Measurements from ENCODE around the gene SLC6A3.
"Not testable (repeated sequence)": the region's sequence is repeated elsewhere in the genome, so short reads cannot be mapped to it uniquely, and the experiment has no call there.

Gene SLC6A3

GRCh38 chr5:1476967-1477310, 31.7 kb upstream of the SLC6A3 start:
- DNase-seq = no peak

DNA sequence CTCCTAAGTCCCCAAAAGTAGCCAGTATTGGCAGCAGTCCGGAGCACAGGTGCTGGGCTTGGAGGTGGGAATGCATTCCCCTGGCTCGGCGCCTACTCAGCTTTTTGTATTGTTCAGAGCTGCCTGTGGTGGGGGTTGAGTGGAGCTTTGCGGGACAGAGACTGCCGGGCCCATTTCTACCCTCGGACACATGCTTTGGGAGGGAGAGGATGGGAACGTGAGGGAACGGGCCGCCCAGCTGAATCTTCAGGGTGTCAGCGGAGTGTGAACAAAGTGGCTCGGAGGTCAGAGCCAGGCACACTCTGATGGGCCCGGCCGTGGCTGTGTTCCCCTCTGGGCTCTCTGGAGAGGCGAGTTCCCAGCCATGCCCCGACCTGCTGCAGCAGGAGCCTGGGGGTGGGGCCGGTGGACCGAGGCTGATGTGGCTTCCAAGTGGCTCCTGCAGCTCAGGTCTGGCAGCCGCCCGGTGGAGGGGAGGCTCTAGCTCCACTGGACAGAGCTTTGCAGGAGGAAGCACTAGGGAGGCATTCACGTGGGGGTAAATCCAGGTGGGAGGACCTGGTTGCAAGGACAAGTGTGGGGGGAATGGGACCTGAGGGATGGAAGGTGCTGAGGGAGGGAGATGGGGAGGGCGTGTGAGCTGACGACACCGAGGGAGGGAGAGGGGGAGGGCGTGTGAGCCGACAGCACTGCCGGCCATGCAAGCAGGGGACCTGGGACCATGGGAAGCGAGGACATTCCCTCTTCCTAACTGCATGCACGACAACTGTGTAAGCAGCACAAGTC, 31.1 kb upstream of the SLC6A3 start:
- no peak for DNase-seq

DNA sequence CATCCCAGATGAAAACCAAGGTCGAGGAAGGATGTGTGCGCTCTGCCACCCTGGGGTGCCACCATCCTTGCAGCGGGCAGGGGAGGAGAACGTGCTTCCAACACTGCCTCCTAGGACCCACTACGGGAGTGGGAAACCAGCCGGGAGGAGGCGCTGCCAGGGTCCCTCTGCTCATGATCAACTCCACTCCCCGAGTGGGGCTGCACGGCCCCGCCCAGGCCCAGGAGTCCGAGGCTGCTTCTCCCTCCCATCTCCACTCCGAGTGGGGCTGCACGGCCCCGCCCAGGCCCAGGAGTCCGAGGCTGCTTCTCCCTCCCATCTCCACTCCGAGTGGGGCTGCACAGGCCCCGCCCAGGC, 30.3 kb upstream of the SLC6A3 start:
- not testable (repeated sequence) for DNase-seq

- DNase-seq = no peak
Observed at GRCh38 chr5:1474866-1475543, 29.8 kb upstream of the SLC6A3 start.

GRCh38 chr5:1474183-1474839, 29.1 kb upstream of the SLC6A3 start:
- no peak for DNase-seq

DNA sequence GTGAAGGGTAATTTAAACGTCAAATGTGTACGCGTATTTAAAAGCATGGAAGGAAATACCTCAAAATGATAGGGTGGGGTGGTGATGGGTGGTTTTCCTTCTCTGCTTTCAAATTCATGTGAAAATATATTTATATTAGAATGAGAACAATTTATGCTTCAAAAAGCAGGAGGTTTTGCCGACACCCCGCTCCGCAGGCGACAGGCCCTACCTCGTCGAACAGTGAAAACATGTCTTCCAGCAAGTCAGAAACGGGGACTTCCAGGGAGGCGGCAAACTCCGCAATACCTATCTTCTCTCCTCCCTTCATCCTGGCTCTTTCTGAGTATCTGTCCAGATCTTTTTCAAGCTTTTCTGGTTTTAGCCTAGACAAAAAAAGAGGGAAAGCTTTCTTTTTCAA, 28.5 kb upstream of the SLC6A3 start:
- DNase-seq = no peak

DNA sequence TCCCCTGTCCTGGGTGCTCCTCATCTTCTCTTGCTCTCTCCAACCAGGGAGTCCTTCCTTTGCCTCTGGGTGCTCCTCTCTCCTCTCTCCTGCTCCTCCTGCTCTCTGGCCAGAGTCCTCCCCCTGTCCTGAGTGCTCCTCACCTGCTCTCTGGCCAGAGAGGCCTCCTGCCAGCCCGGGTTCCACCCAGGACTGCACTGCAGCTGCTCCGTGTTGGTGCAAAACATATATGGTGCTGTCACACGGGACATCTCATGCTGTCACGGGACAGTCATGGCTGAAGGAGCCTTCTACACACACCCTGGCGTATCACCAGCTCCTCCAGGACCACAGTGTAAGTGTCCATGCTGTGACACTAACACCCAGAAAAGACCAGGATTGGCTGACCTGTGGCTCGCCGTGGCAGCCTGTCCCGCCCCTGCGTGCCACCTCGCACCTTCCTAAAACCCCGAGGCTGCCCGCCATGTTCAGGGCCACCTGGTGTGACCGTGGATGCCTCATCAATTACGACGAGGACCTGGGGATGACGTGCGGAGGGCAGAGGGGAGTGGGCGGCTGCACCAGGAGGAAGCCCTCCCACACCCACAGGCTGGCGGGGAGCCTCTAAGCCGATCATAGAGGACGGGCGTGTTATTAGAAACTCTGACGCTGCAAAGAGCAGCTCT, 27.9 kb upstream of the SLC6A3 start:
- no peak for DNase-seq

DNA sequence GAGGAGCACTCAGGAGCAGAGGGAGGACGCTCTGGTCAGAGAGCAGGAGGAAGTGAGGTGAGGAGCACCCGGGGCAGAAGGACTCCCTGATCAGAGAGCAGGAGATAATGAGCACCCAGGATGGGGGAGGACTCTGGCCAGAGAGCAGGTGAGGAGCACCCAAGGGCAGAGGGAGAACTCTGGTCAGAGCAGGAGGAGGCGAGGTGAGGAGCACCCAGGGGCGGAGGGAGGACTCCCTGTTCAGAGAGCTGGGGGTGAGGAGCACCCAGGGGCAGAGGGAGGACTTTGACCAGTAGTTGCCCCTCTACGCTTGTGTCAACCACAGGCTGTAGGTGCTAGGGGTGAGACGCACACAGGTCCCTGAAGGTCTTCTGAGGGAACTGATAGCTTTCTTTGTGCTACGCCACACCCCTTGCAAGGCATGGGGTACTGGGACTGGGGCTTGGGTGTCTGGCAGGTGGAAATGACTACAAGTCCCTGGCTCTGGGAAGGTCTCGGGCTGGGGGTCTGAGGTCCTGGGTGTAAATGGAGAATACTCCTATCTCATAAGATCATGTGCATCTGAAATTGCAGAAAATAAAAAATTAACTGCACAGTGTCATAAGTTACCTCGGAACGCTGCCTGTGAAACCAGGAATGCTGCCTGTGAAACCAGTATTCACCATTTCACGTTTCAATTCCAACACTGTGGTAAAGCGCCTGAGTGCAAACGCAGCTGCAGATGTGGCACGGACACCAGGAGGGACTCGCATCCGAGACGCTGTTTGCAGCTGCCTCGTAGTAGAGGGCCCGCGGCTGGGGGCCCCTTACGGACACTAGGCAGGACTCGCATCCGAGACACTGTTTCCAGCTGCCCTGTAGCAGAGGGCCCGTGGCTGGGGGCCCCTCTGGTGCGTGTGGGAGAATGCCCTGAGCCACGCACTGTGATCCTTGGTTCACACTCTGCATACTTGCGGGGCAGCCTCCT, 27.0 kb upstream of the SLC6A3 start:
- DNase-seq = no peak

DNA sequence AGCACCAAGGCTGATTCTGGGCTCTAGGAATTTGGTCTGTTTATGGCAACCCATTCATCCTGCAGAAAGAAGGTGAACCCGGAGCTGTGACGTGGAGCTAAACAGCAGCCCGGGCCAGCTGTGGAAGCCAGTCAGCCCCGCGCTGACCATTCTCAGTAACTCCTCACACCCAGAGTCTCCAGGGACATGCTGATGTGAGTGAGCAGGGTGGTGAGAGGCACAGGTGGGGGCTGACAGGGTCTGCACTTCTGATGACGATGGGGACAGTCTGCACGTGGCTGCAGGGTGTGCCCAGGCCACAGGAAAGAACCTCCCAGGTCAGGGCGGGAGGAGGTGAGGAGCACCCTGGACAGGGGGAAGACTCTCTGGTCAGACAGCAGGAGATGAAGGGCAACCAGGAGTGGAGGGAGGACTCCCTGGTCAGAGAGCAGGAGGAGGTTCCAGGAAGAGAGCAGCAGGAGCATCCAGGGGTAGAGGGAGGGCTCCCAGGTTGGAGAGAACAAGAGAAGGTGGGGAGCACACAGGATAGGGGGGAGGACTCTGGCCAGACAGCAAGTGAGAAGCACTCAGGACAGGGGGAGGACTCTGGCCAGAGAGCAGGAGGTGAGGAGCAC, 26.1 kb upstream of the SLC6A3 start:
- DNase-seq = no peak

DNA sequence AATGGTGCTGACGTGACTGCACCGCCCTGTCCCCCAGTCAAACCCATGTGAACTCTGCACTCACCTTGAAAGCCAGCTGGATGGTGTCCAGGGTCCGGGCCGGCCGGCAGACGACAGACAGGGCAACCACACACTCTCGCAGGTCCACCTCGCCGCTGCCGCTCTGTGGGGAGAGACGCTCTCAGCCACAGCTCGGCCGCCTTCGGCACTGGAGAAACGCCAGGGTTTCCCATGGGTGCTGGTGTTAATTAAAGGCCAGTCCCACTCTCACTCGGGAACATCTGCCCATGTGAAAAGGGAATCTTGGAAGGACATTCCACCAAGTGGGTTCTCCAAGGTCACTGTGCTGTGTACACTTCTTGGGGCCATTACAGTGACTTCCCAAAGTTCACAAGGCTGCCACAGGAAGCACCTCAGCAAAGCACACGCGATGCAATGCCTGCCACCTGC, 25.5 kb upstream of the SLC6A3 start:
- no peak for DNase-seq

DNA sequence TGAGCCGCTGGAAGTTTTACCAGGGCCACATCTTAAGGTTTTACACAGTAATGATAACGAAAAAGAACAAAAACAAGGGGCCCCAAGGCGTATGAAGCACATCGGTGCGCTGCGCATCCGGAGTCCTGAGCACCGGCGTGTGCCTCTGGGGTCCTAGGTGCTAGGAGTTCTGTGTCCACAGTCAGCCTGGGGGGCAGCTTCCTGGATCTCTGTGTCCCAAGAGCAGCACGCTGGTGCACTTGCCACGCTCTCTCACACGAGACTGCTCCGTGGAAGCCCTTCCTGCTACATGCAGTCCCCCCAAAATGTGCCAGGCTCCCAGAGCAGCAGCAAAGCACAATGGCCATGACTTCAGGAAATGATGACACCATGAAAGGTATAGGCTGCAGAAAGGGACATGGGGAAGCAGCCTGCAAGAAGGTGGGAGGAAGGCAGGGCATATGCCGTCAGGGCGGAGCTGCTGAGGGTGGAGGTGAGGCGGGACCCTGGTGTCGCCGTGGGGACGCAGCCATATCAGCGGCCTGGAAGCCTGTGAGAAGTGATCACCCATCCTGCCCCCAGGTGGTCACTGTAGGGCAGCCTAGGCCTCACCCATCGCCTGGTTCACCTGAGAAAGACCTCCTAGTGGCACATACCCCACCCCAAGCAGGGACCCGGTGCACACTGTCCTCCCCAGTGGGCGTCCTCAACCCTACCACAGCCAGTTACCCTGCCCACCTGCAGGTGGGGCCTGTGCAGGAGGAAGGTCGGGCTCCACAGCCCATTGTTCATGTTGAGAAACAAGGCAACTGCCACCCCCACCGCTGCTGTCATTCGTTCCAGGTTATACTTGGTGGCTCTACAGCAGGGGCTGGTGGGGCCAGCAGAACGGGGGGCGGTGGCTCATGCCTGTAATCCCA, 23.6 kb upstream of the SLC6A3 start:
- DNase-seq = no peak

DNA sequence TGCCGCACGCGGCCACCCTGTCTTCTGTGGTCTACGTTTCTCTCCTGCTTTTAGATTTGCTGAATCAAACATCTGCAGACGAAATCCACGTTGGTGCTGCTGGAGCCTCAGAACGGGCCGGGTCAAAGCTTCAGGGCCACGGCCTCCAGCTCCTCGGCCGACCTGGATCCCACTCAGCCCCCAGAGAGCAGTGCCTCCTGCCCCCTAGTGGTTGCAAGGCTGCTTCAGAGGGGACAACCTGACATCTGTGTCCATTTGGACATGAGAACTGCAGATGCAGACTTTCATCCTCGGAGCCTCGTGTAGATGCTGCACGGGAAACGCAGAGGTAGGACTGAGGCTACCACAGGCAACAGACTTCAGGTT, 23.0 kb upstream of the SLC6A3 start:
- DNase-seq = no peak

- DNase-seq = no peak
Observed at GRCh38 chr5:1467341-1468246, 22.4 kb upstream of the SLC6A3 start.

- no peak for DNase-seq
Observed at GRCh38 chr5:1466631-1467265, 21.5 kb upstream of the SLC6A3 start.

DNA sequence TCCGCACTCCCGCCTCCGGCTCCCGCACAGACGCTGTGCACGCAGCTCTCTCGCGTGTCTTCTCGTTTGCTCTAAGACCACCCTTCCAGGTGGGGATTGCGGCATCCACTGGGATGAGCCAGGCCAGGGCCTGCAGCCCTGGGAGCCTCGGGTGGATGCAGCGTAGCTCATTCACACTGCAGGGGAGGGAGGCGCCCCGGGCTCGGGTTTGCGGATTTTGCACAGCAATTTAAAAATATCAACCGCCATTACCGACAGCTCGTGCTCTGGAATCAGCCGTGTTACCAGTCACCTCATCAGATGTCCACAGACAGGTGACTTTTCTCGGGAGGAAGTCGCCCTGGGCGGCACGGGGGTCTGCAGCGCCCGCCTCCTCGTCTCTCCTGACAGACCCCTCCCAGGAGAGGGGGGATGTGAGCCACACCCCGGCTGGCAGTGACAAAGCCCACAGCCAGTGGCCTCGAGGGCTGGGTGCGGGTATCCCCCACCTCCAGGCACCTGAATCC, 20.8 kb upstream of the SLC6A3 start:
- DNase-seq = no peak

DNA sequence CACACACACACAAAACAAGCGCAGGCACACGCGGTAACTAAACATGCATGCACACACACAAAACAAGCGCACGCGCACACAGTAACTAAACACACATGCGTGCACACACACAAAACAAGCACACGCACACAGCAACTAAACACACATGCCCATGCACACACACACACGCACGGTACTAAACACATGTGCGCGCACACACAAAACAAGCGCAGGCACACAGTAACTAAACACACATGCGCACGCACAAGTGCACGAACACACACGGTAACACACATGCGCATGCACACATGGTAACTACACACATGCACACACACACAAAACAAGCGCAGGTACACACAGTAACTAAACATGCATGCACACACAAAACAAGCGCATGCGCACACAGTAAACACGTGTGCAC, 19.9 kb upstream of the SLC6A3 start:
- no peak for DNase-seq

DNA sequence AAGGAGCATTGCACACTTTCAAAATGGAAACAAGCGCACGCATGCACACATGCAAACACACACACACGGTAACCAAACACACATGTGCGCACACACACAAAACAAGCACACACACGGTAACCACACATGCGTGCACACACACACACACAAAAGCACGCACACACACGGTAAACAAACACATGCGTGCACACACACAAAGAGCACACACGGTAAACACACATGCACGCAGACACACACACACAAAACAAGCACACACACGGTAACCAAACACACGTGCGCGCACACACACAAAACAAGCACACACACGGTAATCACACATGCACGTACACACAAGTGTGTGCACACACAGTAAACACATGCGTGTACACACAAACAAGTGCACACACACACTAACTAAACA, 19.3 kb upstream of the SLC6A3 start:
- DNase-seq = no peak

DNA sequence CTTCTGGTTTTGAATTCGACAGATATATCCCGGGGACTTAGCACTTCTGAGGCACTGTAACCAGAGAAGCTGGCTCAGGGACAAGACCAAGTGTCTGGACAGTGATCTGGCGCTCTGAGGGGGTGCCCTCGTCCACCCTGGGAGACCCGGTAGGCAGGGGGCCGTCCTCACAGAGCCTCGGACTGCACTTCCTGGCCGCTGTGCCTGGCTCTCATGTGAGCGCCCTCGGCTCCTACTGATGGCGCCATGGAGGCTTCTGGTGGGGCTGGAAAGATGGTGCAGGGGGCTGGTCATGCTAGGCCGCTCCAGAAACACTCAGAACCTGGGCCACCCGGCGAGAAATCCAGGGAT, 18.8 kb upstream of the SLC6A3 start:
- no peak for DNase-seq

All from CD4-positive, alpha-beta T cell treated with Interleukin-10 for 1 hour (primary cell).